HG03354 (cell line): ENCODE results near the gene LAMP5.
A peak's percentile ranks its signal among the peaks of the same experiment; 100 is the strongest.

ENCODE experiments used
- ATAC-seq: cut with Tn5 transposase; IDR thresholded peaks from one replicate; pipeline ENCODE4 v1.9.1; 2021; ENCODE audit warnings: mild to moderate bottlenecking; ENCODE audit not compliant: unreplicated experiment, poor library complexity, severe bottlenecking

Gene LAMP5

DNA sequence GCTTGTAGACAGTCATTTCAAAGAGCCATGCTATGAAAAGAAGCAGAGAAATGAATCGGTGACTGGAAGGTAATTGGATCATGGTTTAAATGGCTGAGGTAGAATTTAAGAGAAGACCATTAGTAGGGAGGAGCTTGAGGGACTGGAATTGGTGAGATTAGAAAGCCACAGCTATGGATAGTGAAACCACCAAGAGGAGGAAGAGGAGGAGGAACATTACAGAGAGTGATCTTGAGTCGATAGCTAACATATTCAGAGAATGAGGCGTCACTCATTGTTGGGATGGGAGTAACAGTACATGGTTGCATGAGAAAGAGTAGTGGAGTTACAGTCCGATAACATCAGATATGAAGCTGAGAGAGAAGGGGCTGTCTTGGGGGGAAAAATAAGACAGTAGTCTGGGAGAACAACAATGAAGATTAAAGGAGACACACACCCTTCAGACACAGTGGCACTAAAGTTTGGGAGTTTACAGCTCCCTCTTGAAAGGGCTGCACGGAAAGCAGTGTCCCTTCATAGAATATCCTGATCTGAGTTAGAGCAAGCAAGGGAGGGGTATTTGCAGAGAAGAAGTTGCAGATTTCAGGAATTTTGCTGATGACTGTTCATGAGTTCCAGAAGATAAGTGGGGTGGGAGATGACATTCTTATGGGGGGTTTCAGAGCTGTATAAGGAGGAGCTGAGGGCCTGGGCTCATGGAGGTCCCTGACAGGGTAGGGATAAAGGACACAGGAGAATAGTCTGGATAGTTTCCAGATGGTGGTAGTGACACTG, 15.1 kb upstream of the LAMP5 start:
- no peak for ATAC-seq

DNA sequence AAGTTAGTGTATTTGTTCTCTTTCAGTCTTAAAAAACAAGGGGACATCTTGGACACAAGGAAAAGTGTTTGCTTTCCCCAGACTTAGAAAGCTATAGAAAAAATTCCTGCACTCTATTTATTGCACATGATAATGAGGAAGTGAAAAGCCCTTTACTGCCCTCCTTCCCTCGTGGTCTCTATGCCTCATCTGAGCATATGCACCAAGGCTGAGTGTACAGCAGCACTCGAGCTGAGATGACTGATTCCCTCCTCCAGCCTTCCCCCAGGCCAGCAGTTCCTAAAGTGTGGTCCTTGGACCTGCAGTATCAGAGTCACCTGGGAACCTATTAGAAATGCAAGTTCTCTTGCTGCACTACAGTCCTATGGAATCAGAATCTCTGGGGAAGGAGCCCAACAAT, 14.3 kb upstream of the LAMP5 start:
- ATAC-seq = peak; percentile 53

DNA sequence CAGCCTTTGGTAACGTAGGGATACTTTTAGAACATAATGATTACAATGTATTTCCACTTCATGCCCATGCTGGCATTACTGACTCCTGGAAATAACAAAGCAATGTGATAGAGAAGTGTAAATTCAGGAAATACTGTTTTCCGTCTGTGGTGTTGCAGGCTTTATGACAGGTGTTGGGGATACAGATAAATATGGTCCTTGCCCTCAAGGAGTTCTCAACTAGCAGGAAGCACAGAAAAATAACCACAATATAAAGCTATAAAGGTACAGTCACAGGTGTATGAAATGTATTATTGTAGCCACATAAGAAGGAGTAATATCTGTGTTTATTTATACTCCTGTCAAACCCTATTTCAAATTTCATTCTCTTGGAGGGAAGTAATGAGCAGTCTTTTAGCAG, 12.9 kb upstream of the LAMP5 start:
- ATAC-seq = no peak

DNA sequence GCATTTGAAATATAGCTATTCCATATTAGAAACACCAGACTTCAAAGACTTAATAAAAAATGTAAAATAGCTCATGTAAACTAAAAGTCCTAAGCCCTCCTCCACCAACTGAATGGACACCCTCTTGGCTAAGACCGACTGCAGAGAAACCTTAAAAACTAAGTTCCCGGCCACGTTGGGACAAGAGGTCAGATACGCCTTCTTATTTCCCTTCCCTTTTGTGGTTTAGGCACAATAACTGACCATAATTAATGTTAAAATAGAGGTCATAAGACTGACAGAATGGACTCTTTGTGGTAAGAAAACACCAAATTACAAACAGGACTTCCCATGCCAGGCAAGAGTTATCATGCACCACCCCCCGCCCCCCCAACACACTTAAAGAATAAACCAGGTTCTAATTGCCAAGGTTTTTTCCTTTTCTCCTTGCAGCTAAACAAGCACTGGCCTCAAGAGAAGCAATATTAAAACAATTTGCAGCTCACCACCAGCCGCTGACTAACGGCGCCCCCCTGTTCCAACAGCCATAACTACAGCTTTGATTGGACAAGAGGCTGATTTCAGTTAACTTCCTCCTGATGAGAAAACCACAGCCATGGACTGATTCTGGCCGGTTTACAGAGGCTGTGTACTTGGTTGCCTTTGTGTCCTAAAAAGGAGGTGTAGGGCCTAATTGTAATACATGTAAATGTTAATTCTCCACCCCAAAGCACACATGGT, 10.7 kb upstream of the LAMP5 start:
- no peak for ATAC-seq

DNA sequence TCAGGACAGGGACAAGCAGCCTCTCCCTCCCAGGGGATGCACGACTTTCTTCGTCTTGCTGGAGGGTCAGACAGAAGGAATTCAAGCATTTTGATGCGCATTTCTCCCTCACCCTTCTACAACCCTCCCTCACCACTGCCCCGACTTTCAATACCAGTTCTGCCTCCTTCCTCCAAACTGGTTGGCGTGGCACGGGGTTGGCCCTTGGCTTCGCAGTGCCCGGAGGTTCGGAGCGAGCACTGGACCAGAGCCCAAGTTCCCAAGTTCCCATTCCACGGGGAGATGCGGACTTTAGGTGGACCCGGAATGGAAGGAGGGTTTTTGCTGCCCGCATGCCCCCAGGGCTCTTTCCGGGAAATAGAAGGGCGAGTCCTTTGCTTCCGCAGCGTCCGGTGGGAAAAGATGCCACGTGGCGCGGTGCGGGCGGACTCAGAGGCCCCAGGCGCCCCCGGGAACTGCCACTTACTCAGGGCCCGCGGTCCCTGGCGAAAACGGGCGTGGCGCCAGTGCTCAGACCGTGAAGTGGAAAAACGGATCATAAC, 8.0 kb upstream of the LAMP5 start:
- ATAC-seq = no peak

DNA sequence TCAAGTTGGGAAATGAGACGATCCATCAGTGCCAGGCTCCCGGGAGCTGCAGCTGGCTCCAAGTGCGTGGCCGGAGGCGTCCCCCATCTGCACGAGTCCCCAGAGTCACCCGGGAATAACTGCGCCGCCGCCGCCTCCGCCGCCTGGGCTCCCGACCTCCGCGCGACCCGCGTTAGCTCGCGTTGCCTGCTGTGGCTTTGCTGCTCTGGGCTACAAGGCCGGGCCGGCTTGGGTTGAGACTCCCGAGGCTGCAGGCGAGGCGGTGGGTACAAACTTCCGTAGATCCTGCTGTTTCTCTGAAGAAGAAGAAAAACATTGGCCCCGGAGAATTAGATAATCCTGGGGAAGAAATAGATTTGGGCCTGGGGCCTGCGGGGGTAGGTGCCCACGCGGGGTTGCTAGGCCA, 7.4 kb upstream of the LAMP5 start:
- no peak for ATAC-seq

DNA sequence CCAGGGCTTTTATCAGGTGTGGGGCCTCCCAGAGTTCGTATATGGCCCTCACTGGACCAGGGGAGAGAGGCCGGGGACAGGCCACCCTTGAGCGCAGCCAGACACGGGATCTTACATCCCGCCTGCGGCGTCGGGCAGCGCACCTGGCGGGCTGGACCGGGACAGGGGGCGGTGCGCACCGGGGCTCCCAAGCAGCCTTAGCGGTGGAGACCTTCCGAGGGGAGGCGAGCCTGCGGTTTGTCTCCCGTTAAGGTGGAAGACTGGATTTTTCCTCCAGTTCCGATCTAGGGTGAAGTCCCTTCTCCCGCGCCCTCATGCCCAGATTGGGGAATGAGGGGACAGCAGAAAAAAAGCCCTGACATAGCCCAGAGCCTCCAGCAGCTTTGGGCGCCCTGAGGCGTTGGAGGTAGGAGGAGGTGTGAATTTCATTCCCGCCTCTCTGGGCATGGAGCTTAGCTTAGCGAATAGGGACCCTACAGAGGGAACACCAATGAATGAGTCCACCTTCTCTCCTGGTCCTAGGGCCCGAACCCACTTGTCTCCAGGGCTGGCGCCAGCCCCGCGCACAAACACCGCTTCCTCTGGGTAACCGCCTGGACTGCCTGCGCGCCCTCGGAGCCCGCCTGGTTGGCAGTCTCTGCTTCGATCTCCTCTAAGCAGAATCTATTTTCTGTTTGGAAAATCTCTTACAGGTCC, 6.7 kb upstream of the LAMP5 start:
- ATAC-seq = no peak

DNA sequence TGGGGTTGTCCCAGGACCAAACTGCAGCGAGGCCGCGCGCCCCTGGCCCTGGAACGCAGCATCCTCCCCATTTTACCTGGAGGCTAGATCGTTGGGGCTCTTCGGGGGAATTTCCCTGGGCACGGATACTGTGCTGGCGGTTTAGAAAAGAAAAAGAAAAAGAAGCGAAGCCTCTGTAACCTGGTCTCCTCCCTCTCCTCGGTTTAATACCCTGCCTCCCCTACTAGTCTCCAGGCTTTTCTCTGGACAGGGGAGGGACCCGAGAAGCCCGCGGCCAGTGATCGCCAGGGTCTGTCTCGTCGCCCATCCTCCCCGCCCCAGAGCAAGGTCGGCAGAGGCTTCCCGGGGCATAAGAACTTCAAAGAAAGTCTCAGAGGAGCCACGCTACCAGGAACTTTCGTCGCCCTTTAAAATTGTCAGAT, 6.1 kb upstream of the LAMP5 start:
- no peak for ATAC-seq

DNA sequence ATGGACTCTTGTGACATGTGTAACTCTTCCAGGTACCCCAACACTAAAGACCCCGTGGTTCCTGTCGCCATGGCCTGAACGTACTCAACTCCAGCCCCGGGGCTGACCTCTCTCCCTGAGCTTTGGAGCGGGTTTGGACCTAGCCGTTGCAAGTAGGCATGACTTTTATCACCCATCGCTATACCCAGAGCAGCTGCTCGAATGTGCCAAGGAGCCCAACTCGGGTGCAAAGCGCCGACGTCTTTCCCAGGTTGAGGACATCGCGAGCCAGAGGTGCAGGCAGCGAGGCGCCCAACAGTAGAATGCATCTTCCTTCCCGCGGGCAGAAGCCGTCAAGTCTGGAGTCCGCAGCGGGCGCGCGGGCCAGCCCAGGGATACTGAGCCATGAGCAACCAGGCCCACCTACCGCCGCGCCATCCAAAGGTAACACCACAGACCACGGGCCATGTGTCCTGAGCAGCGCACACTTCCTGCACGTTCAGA, 5.7 kb upstream of the LAMP5 start:
- ATAC-seq = no peak

DNA sequence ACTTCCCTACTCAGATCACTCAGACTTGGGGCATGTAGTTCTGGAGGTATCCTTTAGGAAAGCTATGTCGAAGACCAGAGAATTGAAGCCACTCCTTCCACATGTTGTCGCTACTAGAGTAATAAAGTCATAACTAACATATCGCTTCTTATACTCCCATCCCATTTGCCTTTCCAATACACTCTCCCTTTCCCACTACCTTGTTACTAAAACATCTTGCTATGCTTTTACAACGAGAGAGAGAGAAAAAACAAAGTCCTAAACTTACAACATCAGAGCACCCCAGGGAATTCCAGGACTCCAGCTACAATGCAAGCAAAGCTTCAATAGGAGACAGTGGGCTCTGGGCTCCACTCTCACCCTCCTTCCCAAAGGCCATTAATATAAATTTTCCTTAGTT, 5.1 kb upstream of the LAMP5 start:
- no peak for ATAC-seq

DNA sequence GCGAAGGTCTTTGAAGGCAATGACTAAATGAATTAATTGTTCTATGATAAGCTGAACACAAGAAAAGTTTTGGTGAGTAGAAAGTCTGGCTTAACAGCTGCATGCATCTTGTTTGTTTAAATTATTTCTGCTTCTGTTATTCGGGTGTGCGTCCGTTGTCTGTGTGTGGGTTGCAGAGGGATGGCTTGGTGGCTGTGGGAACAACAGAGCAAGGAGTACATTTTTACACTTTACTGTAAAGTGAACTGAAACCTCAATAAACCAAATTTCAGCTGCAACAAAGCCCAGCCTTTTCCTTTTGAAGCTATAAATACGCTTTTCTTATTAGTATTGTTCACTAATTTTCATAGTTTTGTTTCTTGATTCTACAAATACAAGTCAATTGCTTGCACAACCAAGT, 3.5 kb upstream of the LAMP5 start:
- no peak for ATAC-seq

DNA sequence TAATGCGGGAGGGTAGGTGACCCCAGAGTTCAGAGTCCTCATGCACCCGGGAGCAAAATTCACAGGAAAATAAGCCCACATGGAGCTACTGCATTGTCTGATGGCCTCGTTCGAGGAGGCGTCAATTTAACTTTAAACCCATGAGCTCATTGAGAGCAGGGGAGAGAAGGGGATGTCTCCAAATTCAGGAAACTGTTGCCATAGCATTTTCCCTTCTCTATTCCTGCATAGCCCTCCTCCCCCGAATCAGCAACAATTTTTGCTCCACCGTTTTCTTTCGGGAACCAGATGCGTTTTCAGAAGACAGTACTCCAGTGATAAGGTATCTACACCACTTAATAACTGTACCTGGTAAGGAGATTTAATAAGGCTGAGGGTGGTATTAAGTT, 324 bp upstream of the LAMP5 start:
- ATAC-seq = no peak

DNA sequence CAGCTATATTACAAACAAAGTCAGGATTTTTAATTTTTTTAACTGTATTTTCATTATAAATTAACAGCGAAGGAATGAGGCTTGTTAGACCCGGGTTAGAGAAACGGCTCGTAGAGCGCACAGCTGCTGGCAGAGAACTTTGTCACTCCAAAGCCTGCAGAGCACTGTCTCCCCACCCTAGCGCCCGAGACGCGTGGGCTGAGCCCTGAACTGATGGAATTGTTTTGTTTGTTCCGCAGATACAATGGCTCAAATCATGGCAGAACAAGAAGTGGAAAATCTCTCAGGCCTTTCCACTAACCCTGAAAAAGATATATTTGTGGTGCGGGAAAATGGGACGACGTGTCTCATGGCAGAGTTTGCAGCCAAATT, 810 bp downstream of the LAMP5 start:
- ATAC-seq = no peak

DNA sequence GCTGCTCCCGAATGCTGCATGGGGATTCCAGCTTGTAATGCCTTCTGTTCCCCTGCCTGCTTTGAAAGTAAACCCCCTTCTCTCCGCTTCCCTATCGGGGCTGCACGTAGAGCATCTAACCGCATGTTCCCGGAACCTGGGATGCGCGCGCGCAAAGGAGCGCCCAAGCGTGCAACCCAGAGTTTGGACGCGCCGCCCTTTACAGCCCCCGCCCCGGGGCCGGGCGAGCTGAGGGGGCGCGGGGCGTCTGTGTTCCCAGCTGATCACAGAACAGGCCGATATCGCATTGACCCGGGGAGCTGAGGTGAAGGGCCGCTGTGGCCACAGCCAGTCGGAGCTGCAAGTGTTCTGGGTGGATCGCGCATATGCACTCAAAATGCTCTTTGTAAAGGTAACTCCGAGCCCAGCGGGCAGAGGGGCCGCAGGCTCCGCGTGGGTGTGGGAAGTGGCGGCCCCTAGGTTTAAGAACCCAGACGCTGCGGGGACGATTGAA, 1.4 kb downstream of the LAMP5 start:
- no peak for ATAC-seq

DNA sequence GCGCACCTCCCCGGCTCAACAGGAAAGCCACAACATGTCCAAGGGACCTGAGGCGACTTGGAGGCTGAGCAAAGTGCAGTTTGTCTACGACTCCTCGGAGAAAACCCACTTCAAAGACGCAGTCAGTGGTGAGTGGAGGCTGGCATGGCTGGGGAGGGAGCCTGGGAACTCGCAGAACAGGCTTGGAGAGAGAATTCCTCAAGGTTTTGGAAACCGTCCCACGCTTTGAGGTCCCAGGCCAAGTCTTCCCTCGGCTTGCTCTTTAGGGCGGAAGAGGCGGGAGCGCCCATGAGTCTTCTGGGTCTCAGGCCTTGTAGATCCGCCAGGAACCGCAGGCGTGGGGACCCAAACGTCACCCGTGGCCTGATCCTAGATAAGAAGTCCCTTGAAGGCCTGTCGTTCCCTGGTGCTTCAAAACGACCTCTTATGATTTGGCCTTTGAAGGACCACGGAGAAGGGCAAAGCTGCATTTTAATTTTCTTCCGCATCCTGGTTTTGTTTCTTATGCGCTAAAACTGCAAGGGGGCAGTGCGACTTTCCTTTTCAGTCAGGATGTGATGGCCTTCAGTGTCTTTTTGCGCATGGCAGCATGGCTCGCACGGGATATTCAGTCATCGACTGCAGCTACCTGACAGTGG, 2.0 kb downstream of the LAMP5 start:
- ATAC-seq = no peak

DNA sequence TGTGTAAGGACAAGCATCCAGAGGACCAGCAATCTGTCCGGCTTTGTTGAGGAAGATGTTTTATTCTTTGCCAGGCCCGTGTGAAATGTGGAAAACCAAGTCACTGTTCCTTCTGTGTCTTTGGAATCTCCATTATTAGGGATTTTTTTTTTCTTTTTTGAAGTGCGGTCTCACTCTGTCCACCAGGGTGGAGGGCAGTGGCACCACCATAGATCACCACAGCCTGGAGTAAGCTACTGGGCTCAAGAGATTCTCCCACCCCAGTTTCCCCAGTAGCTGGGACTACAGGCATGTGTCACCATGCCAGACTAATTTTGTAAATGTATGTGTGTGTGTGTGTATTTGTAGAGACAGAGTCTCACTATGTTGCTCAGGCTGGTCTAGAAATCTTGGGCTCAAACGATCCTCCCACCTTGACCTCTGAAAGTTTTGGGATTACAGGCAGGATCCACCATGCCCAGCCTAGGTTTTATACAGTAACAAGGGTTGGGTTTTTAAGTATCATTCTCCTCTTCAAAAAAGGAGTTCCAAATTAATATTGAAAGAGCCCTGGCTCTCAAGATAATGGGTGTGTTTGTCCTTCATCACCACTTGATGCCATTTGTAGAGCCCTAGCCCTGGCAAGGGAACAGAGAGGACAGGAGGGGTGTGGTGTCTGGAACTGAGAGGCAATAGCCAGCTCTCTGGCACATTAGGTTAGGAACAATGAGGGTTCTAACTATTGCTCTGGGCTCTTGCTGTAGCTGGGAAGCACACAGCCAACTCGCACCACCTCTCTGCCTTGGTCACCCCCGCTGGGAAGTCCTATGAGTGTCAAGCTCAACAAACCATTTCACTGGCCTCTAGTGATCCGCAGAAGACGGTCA, 3.1 kb downstream of the LAMP5 start:
- no peak for ATAC-seq

DNA sequence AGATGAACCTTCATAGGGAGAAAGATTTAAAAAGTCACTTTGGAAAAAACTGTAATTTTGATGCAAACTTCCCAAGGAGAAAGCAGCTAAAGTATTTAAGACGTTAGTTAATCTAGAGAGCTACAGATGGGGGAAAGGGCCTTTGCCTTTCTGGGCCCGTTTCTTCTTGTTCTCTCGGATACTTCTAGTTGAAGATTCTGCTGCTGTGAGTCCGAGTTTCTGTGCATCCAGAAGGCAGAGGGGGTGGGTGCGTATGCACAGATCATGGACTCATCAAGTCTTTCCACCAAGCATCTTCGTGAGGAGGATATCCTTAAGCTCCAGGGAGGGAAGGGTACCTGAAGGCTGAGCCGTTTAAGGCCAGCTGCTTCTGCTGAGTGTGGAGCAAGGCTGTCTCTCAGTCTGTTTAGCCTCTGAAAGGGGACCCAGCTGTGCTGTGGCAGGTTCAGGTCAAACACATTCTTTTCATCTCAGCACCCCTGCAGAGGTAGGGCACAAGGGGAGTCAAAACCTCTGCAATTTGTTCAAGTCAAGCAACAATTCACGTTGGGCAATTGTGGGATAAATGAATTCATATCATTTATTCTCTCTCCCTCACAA, 4.3 kb downstream of the LAMP5 start:
- ATAC-seq = no peak

DNA sequence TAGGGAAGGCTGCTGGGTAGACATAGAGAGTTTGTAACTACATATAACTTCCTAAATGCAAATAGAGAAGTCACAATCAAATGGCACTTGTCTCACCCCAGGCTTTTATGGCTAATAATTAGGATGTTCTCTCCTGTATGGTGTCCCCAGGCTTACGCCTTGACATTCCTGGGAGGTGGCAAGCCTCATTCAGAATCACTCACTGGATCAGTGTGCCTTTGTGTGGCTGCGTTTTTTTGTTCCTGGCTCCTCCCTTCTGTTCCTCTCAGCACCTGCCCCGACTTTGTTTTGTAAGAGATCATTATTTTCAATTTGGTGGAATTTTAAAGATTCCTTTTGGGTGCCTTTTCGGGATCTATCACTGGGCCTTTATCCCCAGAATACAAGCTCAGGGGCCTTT, 5.7 kb downstream of the LAMP5 start:
- ATAC-seq = no peak

DNA sequence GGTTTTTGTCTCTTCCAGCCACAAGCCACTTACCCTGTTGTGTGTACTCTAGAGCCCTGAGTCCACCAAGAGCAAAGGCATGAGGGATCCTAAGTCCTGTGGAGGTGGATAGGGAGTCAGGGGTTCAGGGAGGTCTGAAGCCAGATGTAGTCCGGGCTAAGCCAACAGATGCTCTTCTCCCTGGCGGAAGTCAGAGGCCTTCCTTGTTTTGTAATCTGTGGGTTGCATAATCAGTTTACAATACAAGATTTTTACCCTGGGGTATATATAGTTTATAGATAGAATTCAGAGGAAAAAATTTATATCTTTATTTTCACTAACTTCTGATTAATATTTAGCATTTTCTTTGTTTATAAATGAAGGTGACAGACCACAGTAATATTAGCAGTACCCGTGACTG, 9.2 kb downstream of the LAMP5 start:
- ATAC-seq = no peak
